WTC11 (cell line): ENCODE measurements around the gene ABCG1. TPM values are rescaled to one million over a fixed set of nuclear protein-coding genes. Genes with fewer than 3 reads are reported as not detected.

Source experiments
- ATAC-seq: fragments of 200-7000 bp; cut with Tn5 transposase; 2 replicates; pipeline ENCODE4 v1.10.0; 2021; ENCODE audit warnings: mild to moderate bottlenecking, moderate library complexity
- CTCF ChIA-PET: fragments of 300-600 bp; sonication (Branson Sonifier 250); formaldehyde crosslinking; loops from one replicate; lab custom pipeline; 2021; ENCODE audit warnings: antibody characterized with exemption; lab: Charles Lee
- POLR2A ChIA-PET: fragments of 350-600 bp; sonication (Branson Sonifier 250); formaldehyde crosslinking; loops from one replicate; lab custom pipeline; 2021; ENCODE audit warnings: antibody characterized with exemption; lab: Charles Lee
- DNase-seq: peaks from one replicate; pipeline ENCODE4 v3.0.0; 2021; ENCODE audit warnings: low spot score
- H3K27ac Mint-ChIP-seq: 2 replicates; pipeline ENCODE4 v1.8.0; 2021; ENCODE audit warnings: mixed read lengths
- H3K27me3 Mint-ChIP-seq: 2 replicates; pipeline ENCODE4 v1.8.0; 2021; ENCODE audit warnings: low read depth, mild to moderate bottlenecking, moderate library complexity, mixed read lengths
- H3K36me3 Mint-ChIP-seq: 2 replicates; pipeline ENCODE4 v1.8.0; 2021; ENCODE audit warnings: mixed read lengths
- H3K4me1 Mint-ChIP-seq: 2 replicates; pipeline ENCODE4 v1.8.0; 2022; ENCODE audit warnings: mixed read lengths
- H3K4me3 Mint-ChIP-seq: 2 replicates; pipeline ENCODE4 v1.8.0; 2021; ENCODE audit warnings: mild to moderate bottlenecking, moderate library complexity, mixed read lengths
- H3K9me3 Mint-ChIP-seq: 2 replicates; pipeline ENCODE4 v1.8.0; 2021; ENCODE audit warnings: mixed read lengths
- ATF1 ChIP-seq: sonication (generic); formaldehyde crosslinking; IDR thresholded peaks from 2 replicates; pipeline ENCODE4 v1.8.1; 2023; ENCODE audit warnings: mild to moderate bottlenecking, moderate library complexity, missing genetic modification reagents
- CTCF ChIP-seq: fragments of 200-600 bp; IDR thresholded peaks from 2 replicates; pipeline ENCODE4 v1.8.0; 2022; ENCODE audit warnings: antibody characterized with exemption
- ELF4 ChIP-seq: sonication (generic); formaldehyde crosslinking; IDR thresholded peaks from 2 replicates; pipeline ENCODE4 v1.8.1; 2022; ENCODE audit warnings: low read depth, mild to moderate bottlenecking, moderate library complexity, missing genetic modification reagents
- ESRRA ChIP-seq: sonication (generic); formaldehyde crosslinking; IDR thresholded peaks from 2 replicates; pipeline ENCODE4 v1.8.1; 2022; ENCODE audit warnings: mild to moderate bottlenecking, missing genetic modification reagents, borderline replicate concordance
- FOXP1 ChIP-seq: sonication (generic); formaldehyde crosslinking; IDR thresholded peaks from 2 replicates; pipeline ENCODE4 v1.8.0; 2022; ENCODE audit warnings: missing genetic modification reagents, mild to moderate bottlenecking, moderate library complexity, borderline replicate concordance
- NR1H2 ChIP-seq: sonication (generic); formaldehyde crosslinking; IDR thresholded peaks from 2 replicates; pipeline ENCODE4 v1.9.0; 2021; ENCODE audit warnings: mild to moderate bottlenecking, moderate library complexity, missing genetic modification reagents
- RELA ChIP-seq: sonication (generic); formaldehyde crosslinking; IDR thresholded peaks from 2 replicates; pipeline ENCODE4 v1.8.1; 2022; ENCODE audit warnings: missing genetic modification reagents, mild to moderate bottlenecking, borderline replicate concordance
- TCF7 ChIP-seq: sonication (generic); formaldehyde crosslinking; IDR thresholded peaks from 2 replicates; pipeline ENCODE4 v1.8.0; 2022; ENCODE audit warnings: mild to moderate bottlenecking, low read depth, missing genetic modification reagents, moderate library complexity
- TEAD4 ChIP-seq: sonication (generic); formaldehyde crosslinking; IDR thresholded peaks from 2 replicates; pipeline ENCODE4 v1.8.0; 2022; ENCODE audit warnings: mild to moderate bottlenecking, missing genetic modification reagents
- USF1 ChIP-seq: sonication (generic); formaldehyde crosslinking; IDR thresholded peaks from 2 replicates; pipeline ENCODE4 v1.8.0; 2022; ENCODE audit warnings: mild to moderate bottlenecking, missing genetic modification reagents
- ZNF512 ChIP-seq: sonication (generic); formaldehyde crosslinking; IDR thresholded peaks from 2 replicates; pipeline ENCODE4 v1.8.1; 2022; ENCODE audit warnings: missing genetic modification reagents, borderline replicate concordance
- total RNA-seq: library from RNA; stranded (reverse); gene quantifications from 3 replicates; pipeline ENCODE4 v1.2.3, GENCODE V29; 2021
- TF ChIP-seq, protein P1 (sequence below): sonication (generic); formaldehyde crosslinking; IDR thresholded peaks from 2 replicates; pipeline ENCODE4 v1.8.1; 2022; ENCODE audit warnings: mild to moderate bottlenecking, missing genetic modification reagents, moderate library complexity, borderline replicate concordance
- TF ChIP-seq, protein P2 (sequence below): sonication (generic); formaldehyde crosslinking; IDR thresholded peaks from 2 replicates; pipeline ENCODE4 v1.8.1; 2023; ENCODE audit warnings: mild to moderate bottlenecking, missing genetic modification reagents
- TF ChIP-seq, protein P3 (sequence below): sonication (generic); formaldehyde crosslinking; IDR thresholded peaks from 2 replicates; pipeline ENCODE4 v1.8.0; 2023; ENCODE audit warnings: mild to moderate bottlenecking, missing genetic modification reagents

The ABCG1 gene
- total RNA-seq, 1 experiment from 2014 or later: 4.0 TPM

- DNase-seq: no peak
- TF ChIP-seq TEAD4 (CRISPR knock-in tag) (no peak), ZNF512 (CRISPR knock-in tag) (no peak)
- TF ChIP-seq, protein P1, sequence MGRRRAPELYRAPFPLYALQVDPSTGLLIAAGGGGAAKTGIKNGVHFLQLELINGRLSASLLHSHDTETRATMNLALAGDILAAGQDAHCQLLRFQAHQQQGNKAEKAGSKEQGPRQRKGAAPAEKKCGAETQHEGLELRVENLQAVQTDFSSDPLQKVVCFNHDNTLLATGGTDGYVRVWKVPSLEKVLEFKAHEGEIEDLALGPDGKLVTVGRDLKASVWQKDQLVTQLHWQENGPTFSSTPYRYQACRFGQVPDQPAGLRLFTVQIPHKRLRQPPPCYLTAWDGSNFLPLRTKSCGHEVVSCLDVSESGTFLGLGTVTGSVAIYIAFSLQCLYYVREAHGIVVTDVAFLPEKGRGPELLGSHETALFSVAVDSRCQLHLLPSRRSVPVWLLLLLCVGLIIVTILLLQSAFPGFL (CRISPR knock-in tag): no peak
- ChIA-PET CTCF (interaction anchor here (0.6 to 1.1 kb wide), 2 partner anchors 37 to 108 kb away, joined by 4 read pairs; no protein-coding TSS in a partner anchor), POLR2A (interaction anchor here (0.7 kb wide), 1 partner anchor 89 kb away, joined by 3 read pairs; no protein-coding TSS in a partner anchor)
- no peaks in the 10 kb centered on the region; the same call in 1 of the 2 replicates for H3K27me3 Mint-ChIP-seq
- no peak for ATAC-seq
- no peaks in the 10 kb centered on the region for H3K4me1 Mint-ChIP-seq
- peaks cover 17% of the 10 kb centered on the region for H3K9me3 Mint-ChIP-seq
- no peak overlapping the region for H3K27ac Mint-ChIP-seq
- no peaks in the 10 kb centered on the region; the same call in 1 of the 2 replicates for H3K36me3 Mint-ChIP-seq
- H3K4me3 Mint-ChIP-seq: no peak overlapping the region
Measured at GRCh38 chr21:42201615-42202161, 17.3 kb upstream of the ABCG1 start.

- Mint-ChIP-seq H3K9me3 (peaks cover 17% of the 10 kb centered on the region), H3K36me3 (no peaks in the 10 kb centered on the region; the same call in 1 of the 2 replicates), H3K27ac (no peak overlapping the region), H3K4me3 (no peak overlapping the region), H3K27me3 (no peaks in the 10 kb centered on the region; the same call in none of the 2 replicates), H3K4me1 (no peaks in the 10 kb centered on the region)
- ChIA-PET POLR2A (no interaction called here), CTCF (no interaction called here)
- ATAC-seq: no peak
- DNase-seq: no peak
- no peak for TF ChIP-seq ATF1
- TF ChIP-seq NR1H2: no peak
- no peak for TF ChIP-seq USF1 (CRISPR knock-in tag)
- TF ChIP-seq, protein P2, sequence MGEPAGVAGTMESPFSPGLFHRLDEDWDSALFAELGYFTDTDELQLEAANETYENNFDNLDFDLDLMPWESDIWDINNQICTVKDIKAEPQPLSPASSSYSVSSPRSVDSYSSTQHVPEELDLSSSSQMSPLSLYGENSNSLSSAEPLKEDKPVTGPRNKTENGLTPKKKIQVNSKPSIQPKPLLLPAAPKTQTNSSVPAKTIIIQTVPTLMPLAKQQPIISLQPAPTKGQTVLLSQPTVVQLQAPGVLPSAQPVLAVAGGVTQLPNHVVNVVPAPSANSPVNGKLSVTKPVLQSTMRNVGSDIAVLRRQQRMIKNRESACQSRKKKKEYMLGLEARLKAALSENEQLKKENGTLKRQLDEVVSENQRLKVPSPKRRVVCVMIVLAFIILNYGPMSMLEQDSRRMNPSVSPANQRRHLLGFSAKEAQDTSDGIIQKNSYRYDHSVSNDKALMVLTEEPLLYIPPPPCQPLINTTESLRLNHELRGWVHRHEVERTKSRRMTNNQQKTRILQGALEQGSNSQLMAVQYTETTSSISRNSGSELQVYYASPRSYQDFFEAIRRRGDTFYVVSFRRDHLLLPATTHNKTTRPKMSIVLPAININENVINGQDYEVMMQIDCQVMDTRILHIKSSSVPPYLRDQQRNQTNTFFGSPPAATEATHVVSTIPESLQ (CRISPR knock-in tag): no peak
- no peak for TF ChIP-seq ESRRA
- TF ChIP-seq RELA (CRISPR knock-in tag): no peak
- TF ChIP-seq, protein P3, sequence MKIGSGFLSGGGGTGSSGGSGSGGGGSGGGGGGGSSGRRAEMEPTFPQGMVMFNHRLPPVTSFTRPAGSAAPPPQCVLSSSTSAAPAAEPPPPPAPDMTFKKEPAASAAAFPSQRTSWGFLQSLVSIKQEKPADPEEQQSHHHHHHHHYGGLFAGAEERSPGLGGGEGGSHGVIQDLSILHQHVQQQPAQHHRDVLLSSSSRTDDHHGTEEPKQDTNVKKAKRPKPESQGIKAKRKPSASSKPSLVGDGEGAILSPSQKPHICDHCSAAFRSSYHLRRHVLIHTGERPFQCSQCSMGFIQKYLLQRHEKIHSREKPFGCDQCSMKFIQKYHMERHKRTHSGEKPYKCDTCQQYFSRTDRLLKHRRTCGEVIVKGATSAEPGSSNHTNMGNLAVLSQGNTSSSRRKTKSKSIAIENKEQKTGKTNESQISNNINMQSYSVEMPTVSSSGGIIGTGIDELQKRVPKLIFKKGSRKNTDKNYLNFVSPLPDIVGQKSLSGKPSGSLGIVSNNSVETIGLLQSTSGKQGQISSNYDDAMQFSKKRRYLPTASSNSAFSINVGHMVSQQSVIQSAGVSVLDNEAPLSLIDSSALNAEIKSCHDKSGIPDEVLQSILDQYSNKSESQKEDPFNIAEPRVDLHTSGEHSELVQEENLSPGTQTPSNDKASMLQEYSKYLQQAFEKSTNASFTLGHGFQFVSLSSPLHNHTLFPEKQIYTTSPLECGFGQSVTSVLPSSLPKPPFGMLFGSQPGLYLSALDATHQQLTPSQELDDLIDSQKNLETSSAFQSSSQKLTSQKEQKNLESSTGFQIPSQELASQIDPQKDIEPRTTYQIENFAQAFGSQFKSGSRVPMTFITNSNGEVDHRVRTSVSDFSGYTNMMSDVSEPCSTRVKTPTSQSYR (CRISPR knock-in tag): no peak
- no peak for TF ChIP-seq TCF7 (CRISPR knock-in tag)
- no peak for TF ChIP-seq CTCF
- TF ChIP-seq ELF4 (CRISPR knock-in tag): no peak
- TF ChIP-seq FOXP1 (CRISPR knock-in tag): no peak
Measured at GRCh38 chr21:42202321-42202720, 16.6 kb upstream of the ABCG1 start.
